GM12878 (cell line): Measurements from ENCODE around the gene MMD2. TPM values are rescaled to one million over a fixed set of nuclear protein-coding genes. Genes with fewer than 3 reads are reported as not detected.

Experiments
- ATAC-seq: fragments of 200-7000 bp; cut with Tn5 transposase; 3 replicates; pipeline ENCODE4 v1.9.1; 2020; ENCODE audit warnings: mild to moderate bottlenecking, moderate library complexity
- BruUV-seq: library from RNA; stranded (reverse); fragments of 400-500 nt; replicated peaks from 2 replicates; lab custom pipeline; 2021; lab: Mats Ljungman, UMichigan
- CTCF ChIA-PET: fragments of 300-600 bp; sonication (Branson Sonifier 250); formaldehyde crosslinking; extraction: SDS; loops from one replicate; lab custom pipeline; 2021; ENCODE audit warnings: inconsistent platforms; lab: Yijun Ruan, JAX
- POLR2A ChIA-PET: fragments of 350-600 bp; formaldehyde crosslinking; extraction: SDS; loops from one replicate; lab custom pipeline; 2021; ENCODE audit warnings: inconsistent platforms; lab: Charles Lee
- RAD21 ChIA-PET: fragments of 300-600 bp; sonication (Branson Sonifier 250); formaldehyde crosslinking; loops from one replicate; lab custom pipeline; 2023; ENCODE audit warnings: antibody characterized with exemption; ENCODE audit not compliant: unreplicated experiment; lab: Charles Lee
- SMC1A ChIA-PET: fragments of 300-600 bp; sonication (Branson Sonifier 250); formaldehyde crosslinking; loops from one replicate; lab custom pipeline; 2023; ENCODE audit not compliant: unreplicated experiment, uncharacterized antibody; lab: Charles Lee
- DNase-seq: peaks from one replicate; pipeline ENCODE4 v3.0.0-alpha.2; 2011; ENCODE audit warnings: low read depth, low spot score
- FAIRE-seq: peaks from 3 replicates; lab custom pipeline; 2011; peaks lifted over from hg19 to GRCh38; lab: Jason Lieb, UNC
- H2AFZ ChIP-seq: 2 replicates; pipeline ENCODE4 v1.6.0; 2011; ENCODE audit warnings: low read depth, low read length, control low read depth; ENCODE audit not compliant: control insufficient read depth
- H3K27ac ChIP-seq: 2 replicates; pipeline ENCODE4 v1.5.1; 2011; ENCODE audit warnings: control low read depth; ENCODE audit not compliant: control insufficient read depth, insufficient read depth
- H3K27me3 ChIP-seq, 2 experiments: replicated peaks in 1 of 2; 2 replicates each; pipeline versions ENCODE4 v1.6.0 to v1.6.1; 2011; ENCODE audit warnings: low read length in 1 of 2; ENCODE audit not compliant: control insufficient read depth in 2 of 2, insufficient read depth in 2 of 2
- H3K36me3 ChIP-seq, 2 experiments: 2 replicates each; pipeline ENCODE4 v1.5.1; 2011; ENCODE audit warnings: low read length in 1 of 2; ENCODE audit not compliant: control insufficient read depth in 2 of 2, insufficient read depth in 2 of 2
- H3K4me1 ChIP-seq: 2 replicates; pipeline ENCODE4 v1.6.1; 2011; ENCODE audit warnings: mild to moderate bottlenecking, low read length, moderate library complexity, mixed read lengths; ENCODE audit not compliant: control insufficient read depth, insufficient read depth
- H3K4me2 ChIP-seq: 2 replicates; pipeline ENCODE4 v1.6.0; 2011; ENCODE audit warnings: control low read depth; ENCODE audit not compliant: control insufficient read depth, insufficient read depth
- H3K4me3 ChIP-seq: fragments of 200-600 bp; sonication (generic); 2 replicates; pipeline ENCODE4 v1.5.1; 2016
- H3K79me2 ChIP-seq: 2 replicates; pipeline ENCODE4 v1.6.0; 2011; ENCODE audit warnings: low read length; ENCODE audit not compliant: control insufficient read depth, insufficient read depth
- H3K9ac ChIP-seq: 2 replicates; pipeline ENCODE4 v1.8.0; 2011; ENCODE audit warnings: low read length, control low read depth, mixed read lengths; ENCODE audit not compliant: control insufficient read depth, insufficient read depth
- H3K9me3 ChIP-seq: replicated peaks from 3 replicates; pipeline ENCODE4 v1.5.1; 2011; ENCODE audit warnings: mild to moderate bottlenecking, low read length; ENCODE audit not compliant: control insufficient read depth, insufficient read depth
- H4K20me1 ChIP-seq: 2 replicates; pipeline ENCODE4 v1.6.0; 2011; ENCODE audit not compliant: control insufficient read depth, insufficient read depth
- ASH2L ChIP-seq: fragments of 300-600, 200-600 bp; sonication (generic); IDR thresholded peaks from 2 replicates; pipeline ENCODE4 v1.6.1; 2017; ENCODE audit warnings: low read depth, mild to moderate bottlenecking, borderline replicate concordance
- BMI1 ChIP-seq: fragments of 450-650 bp; IDR thresholded peaks from 2 replicates; pipeline ENCODE4 v1.6.1; 2016; ENCODE audit warnings: mild to moderate bottlenecking, moderate library complexity, borderline replicate concordance
- BRCA1 ChIP-seq: IDR thresholded peaks from 2 replicates; pipeline ENCODE4 v1.6.1; 2011; ENCODE audit warnings: low read depth, low read length, improper control_type of control experiment
- CHD4 ChIP-seq: fragments of 200-600 bp; sonication (generic); IDR thresholded peaks from 2 replicates; pipeline ENCODE4 v1.6.1; 2016; ENCODE audit warnings: mild to moderate bottlenecking
- FOXM1 ChIP-seq: IDR thresholded peaks from 2 replicates; pipeline ENCODE4 v1.6.1; 2012; ENCODE audit warnings: low read depth, mild to moderate bottlenecking, inconsistent platforms, low read length, moderate library complexity
- GABPA ChIP-seq: IDR thresholded peaks from 2 replicates; pipeline ENCODE4 v1.6.1; 2014; ENCODE audit warnings: antibody characterized with exemption, low read depth, mild to moderate bottlenecking, inconsistent platforms
- IKZF1 ChIP-seq: fragments of 450-650 bp; conservative IDR thresholded peaks from 2 replicates; pipeline ENCODE4 v1.6.1; 2017; ENCODE audit warnings: antibody characterized with exemption, mild to moderate bottlenecking
- NBN ChIP-seq: fragments of 450-650 bp; IDR thresholded peaks from 2 replicates; pipeline ENCODE4 v1.6.1; 2016
- NR2C1 ChIP-seq: fragments of 450-650 bp; IDR thresholded peaks from 2 replicates; pipeline ENCODE4 v1.6.1; 2017; ENCODE audit warnings: antibody characterized with exemption, mild to moderate bottlenecking, moderate library complexity
- SREBF2 ChIP-seq: IDR thresholded peaks from 2 replicates; pipeline ENCODE4 v1.6.1; 2012; ENCODE audit warnings: mild to moderate bottlenecking, low read length
- TAF1 ChIP-seq: IDR thresholded peaks from 2 replicates; pipeline ENCODE4 v1.6.1; 2011; ENCODE audit warnings: mild to moderate bottlenecking, low read depth, low read length, borderline replicate concordance
- TARDBP ChIP-seq: IDR thresholded peaks from 2 replicates; pipeline ENCODE4 v1.6.1; 2016; ENCODE audit warnings: borderline replicate concordance
- WGBS: methylation state at CpG from one replicate; pipeline ENCODE4 v1.1.6; 2016; ENCODE audit warnings: low lambda C conversion rate; ENCODE audit not compliant: insufficient replicate concordance, insufficient coverage; ENCODE audit errors: missing lambda C conversion rate; 5-methylcytosine and 5-hydroxymethylcytosine counted together
- in situ Hi-C: fragments of 300-500 bp; cut with MboI; formaldehyde crosslinking; loops from 9 replicates; pipeline ENCODE4 v1.14.3; 2018; ENCODE audit warnings: mixed read lengths
- intact Hi-C: fragments of 100-400 bp; cut with micrococcal nuclease; formaldehyde crosslinking; loops from one replicate; pipeline ENCODE4 v1.14.2; 2022; ENCODE audit not compliant: unreplicated experiment
- polyA plus RNA-seq, 11 experiments: library from polyadenylated mRNA; depleted of rRNA in 4 of 11; unstranded in 6 of 11; stranded (reverse) in 5 of 11; fragments of >200 nt; fragmentation: Nextera tagmentation in 4 of 11; fragmentation: Illumina TruSeq in 1 of 11; extraction: Ambion mirVana in 4 of 11; extraction: Trizol in 1 of 11; gene quantifications; 1 replicate in 1 of 11; 2 replicates in 10 of 11; pipeline versions ENCODE4 v1.2.1 to v1.2.3, GENCODE V29; 2011 to 2016; ENCODE audit warnings: inconsistent platforms in 2 of 11, missing spikeins in 2 of 11, low read depth in 1 of 11
- total RNA-seq, 4 experiments: library from RNA; depleted of rRNA in 3 of 4; stranded (reverse); fragments of >200 nt in 3 of 4; fragmentation: Illumina TruSeq in 1 of 4; extraction: Trizol in 1 of 4; gene quantifications; 2 replicates each; pipeline versions ENCODE4 v1.2.1 to v1.2.3, GENCODE V29; 2013 to 2021
- TF ChIP-seq, protein P1 (sequence below): fragments of 450-650 bp; conservative IDR thresholded peaks from 2 replicates; pipeline ENCODE4 v1.6.1; 2017; ENCODE audit warnings: mild to moderate bottlenecking, moderate library complexity
- TF ChIP-seq, protein P2 (sequence below): IDR thresholded peaks from 2 replicates; pipeline ENCODE4 v1.6.1; 2012; ENCODE audit warnings: low read depth, low read length, improper control_type of control experiment
- TF ChIP-seq, protein P3 (sequence below): fragments of 450-650 bp; IDR thresholded peaks from 2 replicates; pipeline ENCODE4 v1.6.1; 2017; ENCODE audit warnings: mild to moderate bottlenecking
- TF ChIP-seq, protein P4 (sequence below): IDR thresholded peaks from 2 replicates; pipeline ENCODE4 v1.6.1; 2012; ENCODE audit warnings: low read length, inconsistent platforms
- TF ChIP-seq, protein P5 (sequence below): fragments of 450-650 bp; IDR thresholded peaks from 2 replicates; pipeline ENCODE4 v1.6.1; 2017; ENCODE audit warnings: mild to moderate bottlenecking, low read depth, inconsistent platforms; ENCODE audit not compliant: poor library complexity, severe bottlenecking

MMD2 gene
- total and polyA plus RNA-seq, 10 of the 15 experiments (the other 5 are each of a cell fraction or from before 2014, with no cell fraction given) = not detected

DNA sequence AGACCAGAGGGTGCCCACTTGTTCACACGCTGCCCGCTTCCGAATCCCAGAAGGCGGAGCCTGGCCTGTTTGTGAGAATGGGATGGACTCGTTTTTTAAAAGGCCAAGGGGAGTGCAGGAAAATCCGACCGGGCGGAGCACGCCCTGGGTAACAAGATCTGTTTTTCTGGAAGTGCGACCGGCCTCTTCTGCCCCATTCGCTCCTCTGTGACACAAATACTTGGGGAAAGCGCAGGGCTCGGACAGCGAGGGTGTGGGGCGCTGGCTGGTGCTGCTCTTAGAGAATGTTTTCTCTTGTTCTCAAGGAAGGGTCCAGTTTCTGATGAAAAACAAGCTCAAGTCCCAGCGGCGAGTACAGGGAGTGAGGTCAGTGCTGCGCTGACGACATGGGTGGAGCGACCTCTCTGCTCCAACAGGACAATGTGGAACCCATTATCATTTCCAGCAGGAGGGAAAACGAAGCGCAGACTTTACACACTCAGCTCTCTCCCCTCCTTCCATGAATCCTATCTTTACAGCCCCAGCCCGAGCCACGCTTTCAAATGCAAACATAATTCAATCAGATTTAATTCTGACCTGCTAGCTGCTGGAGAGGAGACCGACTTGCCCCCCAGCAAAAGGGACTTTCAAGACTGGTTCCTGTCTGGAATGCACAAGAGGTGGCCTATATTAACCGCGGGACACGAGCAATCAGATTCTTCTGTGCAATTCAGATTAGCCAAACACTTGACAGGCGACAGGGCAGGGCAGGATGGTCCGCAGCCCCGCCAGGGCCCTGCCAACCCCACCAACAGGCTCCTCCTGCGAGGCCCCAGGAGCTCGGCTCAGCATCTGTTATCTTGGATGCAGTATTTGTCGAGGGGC is 76.6 kb downstream of the MMD2 start:
- Histone ChIP-seq H3K9me3 (no peaks in the 10 kb centered on the region), H3K9ac (no peak overlapping the region), H3K4me2 (no peak overlapping the region), H3K79me2 (no peaks in the 10 kb centered on the region), H3K27me3 (peaks cover 3% of the 10 kb centered on the region in 2 experiments), H2AFZ (no peak overlapping the region), H3K27ac (no peak overlapping the region), H3K4me3 (no peak overlapping the region), H3K36me3 (no peaks in the 10 kb centered on the region), H4K20me1 (no peaks in the 10 kb centered on the region), H3K4me1 (no peaks in the 10 kb centered on the region)
- ChIA-PET SMC1A (no interaction called here), RAD21 (no interaction called here), POLR2A (no interaction called here), CTCF (interaction anchor here (0.7 to 1.2 kb wide), 2 partner anchors 10 to 129 kb away, joined by 3 read pairs; no protein-coding TSS in a partner anchor)
- FAIRE-seq (no peak), DNase-seq (no peak), ATAC-seq (no peak)
- no TSS peak for BruUV-seq
- 28% methylated on average over 35 of the region's 35 CpGs for WGBS
- in situ Hi-C loops = no loop called here
- intact Hi-C loops = no loop called here
- TF ChIP-seq, protein P1, sequence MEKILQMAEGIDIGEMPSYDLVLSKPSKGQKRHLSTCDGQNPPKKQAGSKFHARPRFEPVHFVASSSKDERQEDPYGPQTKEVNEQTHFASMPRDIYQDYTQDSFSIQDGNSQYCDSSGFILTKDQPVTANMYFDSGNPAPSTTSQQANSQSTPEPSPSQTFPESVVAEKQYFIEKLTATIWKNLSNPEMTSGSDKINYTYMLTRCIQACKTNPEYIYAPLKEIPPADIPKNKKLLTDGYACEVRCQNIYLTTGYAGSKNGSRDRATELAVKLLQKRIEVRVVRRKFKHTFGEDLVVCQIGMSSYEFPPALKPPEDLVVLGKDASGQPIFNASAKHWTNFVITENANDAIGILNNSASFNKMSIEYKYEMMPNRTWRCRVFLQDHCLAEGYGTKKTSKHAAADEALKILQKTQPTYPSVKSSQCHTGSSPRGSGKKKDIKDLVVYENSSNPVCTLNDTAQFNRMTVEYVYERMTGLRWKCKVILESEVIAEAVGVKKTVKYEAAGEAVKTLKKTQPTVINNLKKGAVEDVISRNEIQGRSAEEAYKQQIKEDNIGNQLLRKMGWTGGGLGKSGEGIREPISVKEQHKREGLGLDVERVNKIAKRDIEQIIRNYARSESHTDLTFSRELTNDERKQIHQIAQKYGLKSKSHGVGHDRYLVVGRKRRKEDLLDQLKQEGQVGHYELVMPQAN = no peak
- TF ChIP-seq IKZF1 = no peak
- no peak for TF ChIP-seq SREBF2
- TF ChIP-seq, protein P2, sequence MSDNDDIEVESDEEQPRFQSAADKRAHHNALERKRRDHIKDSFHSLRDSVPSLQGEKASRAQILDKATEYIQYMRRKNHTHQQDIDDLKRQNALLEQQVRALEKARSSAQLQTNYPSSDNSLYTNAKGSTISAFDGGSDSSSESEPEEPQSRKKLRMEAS = no peak
- TF ChIP-seq GABPA = no peak
- no peak for TF ChIP-seq TARDBP
- TF ChIP-seq TAF1 = no peak
- TF ChIP-seq ASH2L = no peak
- TF ChIP-seq NBN = no peak
- TF ChIP-seq, protein P3, sequence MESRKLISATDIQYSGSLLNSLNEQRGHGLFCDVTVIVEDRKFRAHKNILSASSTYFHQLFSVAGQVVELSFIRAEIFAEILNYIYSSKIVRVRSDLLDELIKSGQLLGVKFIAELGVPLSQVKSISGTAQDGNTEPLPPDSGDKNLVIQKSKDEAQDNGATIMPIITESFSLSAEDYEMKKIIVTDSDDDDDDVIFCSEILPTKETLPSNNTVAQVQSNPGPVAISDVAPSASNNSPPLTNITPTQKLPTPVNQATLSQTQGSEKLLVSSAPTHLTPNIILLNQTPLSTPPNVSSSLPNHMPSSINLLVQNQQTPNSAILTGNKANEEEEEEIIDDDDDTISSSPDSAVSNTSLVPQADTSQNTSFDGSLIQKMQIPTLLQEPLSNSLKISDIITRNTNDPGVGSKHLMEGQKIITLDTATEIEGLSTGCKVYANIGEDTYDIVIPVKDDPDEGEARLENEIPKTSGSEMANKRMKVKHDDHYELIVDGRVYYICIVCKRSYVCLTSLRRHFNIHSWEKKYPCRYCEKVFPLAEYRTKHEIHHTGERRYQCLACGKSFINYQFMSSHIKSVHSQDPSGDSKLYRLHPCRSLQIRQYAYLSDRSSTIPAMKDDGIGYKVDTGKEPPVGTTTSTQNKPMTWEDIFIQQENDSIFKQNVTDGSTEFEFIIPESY = no peak
- TF ChIP-seq, protein P4, sequence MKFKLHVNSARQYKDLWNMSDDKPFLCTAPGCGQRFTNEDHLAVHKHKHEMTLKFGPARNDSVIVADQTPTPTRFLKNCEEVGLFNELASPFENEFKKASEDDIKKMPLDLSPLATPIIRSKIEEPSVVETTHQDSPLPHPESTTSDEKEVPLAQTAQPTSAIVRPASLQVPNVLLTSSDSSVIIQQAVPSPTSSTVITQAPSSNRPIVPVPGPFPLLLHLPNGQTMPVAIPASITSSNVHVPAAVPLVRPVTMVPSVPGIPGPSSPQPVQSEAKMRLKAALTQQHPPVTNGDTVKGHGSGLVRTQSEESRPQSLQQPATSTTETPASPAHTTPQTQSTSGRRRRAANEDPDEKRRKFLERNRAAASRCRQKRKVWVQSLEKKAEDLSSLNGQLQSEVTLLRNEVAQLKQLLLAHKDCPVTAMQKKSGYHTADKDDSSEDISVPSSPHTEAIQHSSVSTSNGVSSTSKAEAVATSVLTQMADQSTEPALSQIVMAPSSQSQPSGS = no peak
- no peak for TF ChIP-seq BMI1
- TF ChIP-seq NR2C1 = no peak
- TF ChIP-seq CHD4 = no peak
- TF ChIP-seq, protein P5, sequence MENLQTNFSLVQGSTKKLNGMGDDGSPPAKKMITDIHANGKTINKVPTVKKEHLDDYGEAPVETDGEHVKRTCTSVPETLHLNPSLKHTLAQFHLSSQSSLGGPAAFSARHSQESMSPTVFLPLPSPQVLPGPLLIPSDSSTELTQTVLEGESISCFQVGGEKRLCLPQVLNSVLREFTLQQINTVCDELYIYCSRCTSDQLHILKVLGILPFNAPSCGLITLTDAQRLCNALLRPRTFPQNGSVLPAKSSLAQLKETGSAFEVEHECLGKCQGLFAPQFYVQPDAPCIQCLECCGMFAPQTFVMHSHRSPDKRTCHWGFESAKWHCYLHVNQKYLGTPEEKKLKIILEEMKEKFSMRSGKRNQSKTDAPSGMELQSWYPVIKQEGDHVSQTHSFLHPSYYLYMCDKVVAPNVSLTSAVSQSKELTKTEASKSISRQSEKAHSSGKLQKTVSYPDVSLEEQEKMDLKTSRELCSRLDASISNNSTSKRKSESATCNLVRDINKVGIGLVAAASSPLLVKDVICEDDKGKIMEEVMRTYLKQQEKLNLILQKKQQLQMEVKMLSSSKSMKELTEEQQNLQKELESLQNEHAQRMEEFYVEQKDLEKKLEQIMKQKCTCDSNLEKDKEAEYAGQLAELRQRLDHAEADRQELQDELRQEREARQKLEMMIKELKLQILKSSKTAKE = no peak
- no peak for TF ChIP-seq FOXM1
- no peak for TF ChIP-seq BRCA1
